ENCODE data around the gene SLC19A1. TPM values are rescaled to one million over a fixed set of nuclear protein-coding genes. Genes with fewer than 3 reads are reported as not detected.
"Not testable (repeated sequence)": the region's sequence is repeated elsewhere in the genome, so short reads cannot be mapped to it uniquely, and the experiment has no call there.

Gene SLC19A1
- total RNA-seq, 1 donor from 2014 or later = 19.3 TPM

- no peak for DNase-seq (ENCODE audit: low read depth)
- no peak overlapping the region for H3K4me3 ChIP-seq (ENCODE audit: low read depth, low read length)
- no peak for TF ChIP-seq CTCF (conservative IDR thresholded peaks at IDR 0.05; ENCODE audit: low read depth, low read length)
Observed at GRCh38 chr21:45530423-45531113, 11.7 kb downstream of the SLC19A1 start.

- no peak for TF ChIP-seq CTCF (conservative IDR thresholded peaks at IDR 0.05; ENCODE audit: low read depth, low read length)
- DNase-seq (ENCODE audit: low read depth) = no peak
- no peak overlapping the region for H3K4me3 ChIP-seq (ENCODE audit: low read depth, low read length)
Observed at GRCh38 chr21:45529785-45530422, 12.3 kb downstream of the SLC19A1 start.

GRCh38 chr21:45528981-45529784 lies 13.1 kb downstream of the SLC19A1 start:
- no peak overlapping the region for H3K4me3 ChIP-seq (ENCODE audit: low read depth, low read length)
- DNase-seq (ENCODE audit: low read depth) = no peak
- TF ChIP-seq CTCF (conservative IDR thresholded peaks at IDR 0.05; ENCODE audit: low read depth, low read length) = no peak

GRCh38 chr21:45528028-45528705 lies 14.1 kb downstream of the SLC19A1 start:
- TF ChIP-seq CTCF (conservative IDR thresholded peaks at IDR 0.05; ENCODE audit: low read depth, low read length) = no peak
- no peak for DNase-seq (ENCODE audit: low read depth)
- H3K4me3 ChIP-seq (ENCODE audit: low read depth, low read length) = no peak overlapping the region

- H3K4me3 ChIP-seq (ENCODE audit: low read depth, low read length); DNase-seq (ENCODE audit: low read depth): not testable (repeated sequence)
Observed at GRCh38 chr21:45527151-45527999, 14.9 kb downstream of the SLC19A1 start.

GRCh38 chr21:45525910-45526306 lies 16.3 kb downstream of the SLC19A1 start:
- no peak overlapping the region for H3K4me3 ChIP-seq (ENCODE audit: low read depth, low read length)
- no peak for DNase-seq (ENCODE audit: low read depth)
- TF ChIP-seq CTCF (conservative IDR thresholded peaks at IDR 0.05; ENCODE audit: low read depth, low read length) = no peak
